GM12873 (cell line): ENCODE measurements around the gene PVALB.

Source experiments
- TF ChIP-seq, protein P1 (sequence below): IDR thresholded peaks from 2 replicates; pipeline ENCODE4 v1.5.1; 2012; ENCODE audit warnings: low read depth, mild to moderate bottlenecking, moderate library complexity, low read length, control low read depth; ENCODE audit not compliant: insufficient read depth; ENCODE audit errors: missing control alignments

The PVALB gene

DNA sequence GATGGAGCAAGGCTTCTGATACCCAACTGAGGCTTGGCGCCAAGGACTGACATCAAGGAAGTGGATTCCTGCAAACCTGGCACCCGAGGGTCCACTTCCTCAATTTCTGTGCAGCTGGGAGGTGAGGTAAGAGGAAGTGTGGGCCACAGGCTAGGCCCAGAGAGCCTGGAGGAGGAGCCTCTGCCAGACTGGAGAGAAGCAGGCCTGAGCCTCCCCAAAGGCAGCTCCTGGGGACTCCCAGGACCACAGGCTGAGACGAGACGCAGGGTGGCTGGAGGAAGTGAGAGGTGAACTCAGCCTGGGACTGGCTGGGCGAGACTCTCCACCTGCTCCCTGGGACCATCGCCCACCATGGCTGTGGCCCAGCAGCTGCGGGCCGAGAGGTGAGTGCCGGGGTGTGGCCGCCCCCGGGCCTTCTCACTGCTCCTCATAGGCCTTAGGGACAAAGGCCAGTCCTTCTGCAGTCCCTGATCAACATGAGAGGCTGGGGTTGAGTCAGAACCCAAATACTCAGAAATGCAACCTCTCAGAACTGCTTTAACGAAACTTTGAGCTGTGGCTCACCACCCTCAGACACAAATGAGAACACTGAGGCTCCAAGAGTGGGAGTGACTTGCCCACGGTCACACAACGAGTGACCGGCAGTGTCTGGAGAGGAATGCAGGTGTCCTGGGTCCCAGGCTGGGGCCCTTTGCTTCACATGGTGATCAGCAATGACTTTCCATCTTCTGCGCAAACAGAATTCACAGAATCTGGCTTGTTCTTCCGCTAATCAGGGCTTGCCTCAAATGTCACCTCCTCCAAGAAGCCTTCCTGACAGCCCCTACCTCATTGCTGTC, 44.2 kb upstream of the PVALB start, which contains the start of gene NCF4:
Gene NCF4 (plus strand): TSS at position 186 of the 839 bp plus-strand sequence. CDS start 166 bp downstream, at position 352.
- TF ChIP-seq, protein P1, sequence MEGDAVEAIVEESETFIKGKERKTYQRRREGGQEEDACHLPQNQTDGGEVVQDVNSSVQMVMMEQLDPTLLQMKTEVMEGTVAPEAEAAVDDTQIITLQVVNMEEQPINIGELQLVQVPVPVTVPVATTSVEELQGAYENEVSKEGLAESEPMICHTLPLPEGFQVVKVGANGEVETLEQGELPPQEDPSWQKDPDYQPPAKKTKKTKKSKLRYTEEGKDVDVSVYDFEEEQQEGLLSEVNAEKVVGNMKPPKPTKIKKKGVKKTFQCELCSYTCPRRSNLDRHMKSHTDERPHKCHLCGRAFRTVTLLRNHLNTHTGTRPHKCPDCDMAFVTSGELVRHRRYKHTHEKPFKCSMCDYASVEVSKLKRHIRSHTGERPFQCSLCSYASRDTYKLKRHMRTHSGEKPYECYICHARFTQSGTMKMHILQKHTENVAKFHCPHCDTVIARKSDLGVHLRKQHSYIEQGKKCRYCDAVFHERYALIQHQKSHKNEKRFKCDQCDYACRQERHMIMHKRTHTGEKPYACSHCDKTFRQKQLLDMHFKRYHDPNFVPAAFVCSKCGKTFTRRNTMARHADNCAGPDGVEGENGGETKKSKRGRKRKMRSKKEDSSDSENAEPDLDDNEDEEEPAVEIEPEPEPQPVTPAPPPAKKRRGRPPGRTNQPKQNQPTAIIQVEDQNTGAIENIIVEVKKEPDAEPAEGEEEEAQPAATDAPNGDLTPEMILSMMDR, result no peak

DNA sequence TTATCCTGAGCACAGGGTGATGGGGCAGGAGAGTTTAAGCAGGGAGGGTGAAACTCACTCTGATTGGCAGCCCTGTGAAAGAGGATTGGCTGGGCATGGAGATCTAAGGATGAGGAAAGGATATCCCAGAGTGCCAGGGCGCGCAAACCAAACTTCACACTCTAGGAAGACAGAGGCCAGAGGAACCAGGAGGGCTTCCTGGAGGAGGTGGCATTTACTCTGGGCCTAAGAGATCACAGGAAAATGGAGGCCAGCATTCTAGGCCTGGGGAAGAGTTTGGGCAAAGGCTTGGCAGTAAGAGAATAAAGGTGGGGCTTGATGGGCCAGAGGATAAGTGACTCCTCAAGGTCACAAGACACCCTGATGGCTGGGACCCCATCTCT, 43.6 kb upstream of the PVALB start:
- TF ChIP-seq, protein P1, result no peak

DNA sequence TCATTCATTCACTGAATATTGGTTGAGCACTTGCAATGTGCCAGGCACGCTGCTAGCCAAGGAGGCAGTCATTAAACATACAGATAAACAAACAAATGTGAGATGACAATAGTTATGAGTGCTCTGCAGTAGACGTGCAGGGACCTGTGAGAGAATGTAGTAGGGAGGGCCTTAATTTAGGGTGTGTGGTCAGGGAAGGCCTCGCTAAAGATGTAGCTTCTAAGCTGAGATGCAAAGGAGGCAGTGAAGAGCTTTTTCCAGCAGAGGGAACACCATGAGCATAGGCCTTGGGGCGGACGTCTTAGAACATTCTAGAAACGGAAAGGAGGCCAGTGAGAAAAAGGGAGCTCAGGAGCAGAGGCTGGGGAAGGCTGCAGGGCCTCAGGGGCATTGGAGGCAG, 43.2 kb upstream of the PVALB start:
- TF ChIP-seq, protein P1, result peak; percentile 32

DNA sequence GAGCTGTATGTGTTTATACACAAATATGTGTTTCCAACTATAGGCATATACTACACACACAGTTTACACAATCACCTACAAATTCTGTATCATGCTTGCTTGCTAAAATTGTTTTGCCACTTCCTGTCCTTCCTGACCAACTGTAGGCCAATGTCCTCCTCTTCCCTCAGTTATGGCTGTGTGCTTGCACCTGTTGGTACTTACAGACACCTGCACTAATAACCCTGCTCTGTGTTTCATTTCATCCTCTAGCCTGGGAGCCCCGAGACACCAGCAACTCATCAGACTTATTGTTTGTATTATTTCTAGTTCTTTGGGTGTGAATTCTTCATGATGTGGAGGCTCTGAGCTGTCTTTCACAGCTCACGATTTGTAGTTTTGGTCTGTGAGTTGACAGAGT, 42.1 kb upstream of the PVALB start:
- TF ChIP-seq, protein P1, result no peak

DNA sequence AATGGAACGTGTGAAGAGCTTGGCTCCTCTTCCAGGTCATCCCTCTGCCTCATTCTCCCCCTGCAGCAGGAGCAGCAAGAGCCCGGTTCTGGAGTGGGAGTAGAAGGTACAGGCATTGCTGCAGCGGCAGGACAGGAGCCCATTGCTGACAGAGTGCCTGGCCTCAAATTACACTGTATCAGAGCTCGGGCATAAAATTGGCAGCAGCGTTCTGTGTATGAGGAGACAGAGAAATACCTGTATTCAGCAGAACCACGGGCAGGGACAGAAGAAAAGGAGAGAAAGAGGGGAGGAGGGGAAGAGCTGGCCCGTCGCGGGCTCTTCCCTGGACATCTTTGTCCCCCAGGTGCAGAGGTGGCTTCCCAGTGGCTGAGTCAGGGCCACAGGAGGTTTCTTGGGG, 41.3 kb upstream of the PVALB start:
- TF ChIP-seq, protein P1, result no peak

DNA sequence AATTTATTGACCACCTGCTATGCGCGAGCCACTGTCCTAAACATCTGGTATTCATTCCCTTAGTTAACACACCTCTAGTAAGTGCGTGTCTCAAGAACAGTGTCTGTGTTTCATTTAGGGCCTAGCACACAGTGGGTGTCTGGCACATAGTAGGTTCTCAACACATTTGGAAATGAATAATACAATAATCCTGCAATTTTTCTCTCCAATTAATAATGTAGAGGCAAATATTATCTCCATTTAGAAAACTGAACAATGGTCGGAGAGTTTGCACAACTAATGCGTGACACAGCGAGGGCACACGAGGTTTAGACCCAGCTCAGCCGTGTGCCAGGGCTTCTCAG, 39.9 kb upstream of the PVALB start:
- TF ChIP-seq, protein P1, result no peak

DNA sequence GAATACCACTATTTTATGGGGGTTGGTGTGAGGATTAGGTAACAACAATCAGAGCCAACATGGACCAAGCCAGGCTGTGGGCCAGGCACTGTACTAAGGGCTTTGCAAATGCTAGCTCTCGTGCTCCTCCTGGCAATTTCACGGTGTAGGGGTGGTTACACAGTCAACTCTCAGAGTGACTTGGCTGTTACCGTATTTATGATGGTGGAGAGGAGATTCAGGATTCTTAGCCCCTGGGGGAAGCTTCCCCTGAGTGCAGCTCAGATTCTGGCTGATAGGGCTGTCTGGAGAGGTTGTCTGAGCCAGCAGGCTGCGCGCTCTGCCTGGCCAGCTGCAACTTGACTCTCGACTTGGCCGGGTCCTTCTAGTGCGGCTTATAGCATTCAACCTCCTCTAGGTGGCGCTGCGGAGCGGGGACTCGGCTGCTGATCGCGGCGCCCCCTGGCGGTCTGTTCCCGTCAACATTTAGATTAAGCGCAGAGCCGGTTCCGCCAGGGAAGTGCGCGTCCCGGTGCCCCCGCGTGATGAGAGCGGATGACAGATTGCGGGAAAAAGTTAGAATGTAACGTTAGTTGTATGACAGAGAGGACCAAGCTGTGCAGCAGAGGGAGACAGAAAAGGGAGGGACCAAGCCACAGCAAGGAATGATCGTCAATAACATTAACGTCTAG, 39.4 kb upstream of the PVALB start:
- TF ChIP-seq, protein P1, result peak; percentile 100
